GDM1 (cell line): Measurements from ENCODE around the gene RAPGEF4.
A peak's percentile ranks its signal among the peaks of the same experiment; 100 is the strongest.
"Not testable (repeated sequence)": the region's sequence is repeated elsewhere in the genome, so short reads cannot be mapped to it uniquely, and the experiment has no call there.

Experiments used
- DNase-seq: peaks from one replicate; lab custom pipeline; 2025; lab: John Stamatoyannopoulos, UW

Gene RAPGEF4

DNA sequence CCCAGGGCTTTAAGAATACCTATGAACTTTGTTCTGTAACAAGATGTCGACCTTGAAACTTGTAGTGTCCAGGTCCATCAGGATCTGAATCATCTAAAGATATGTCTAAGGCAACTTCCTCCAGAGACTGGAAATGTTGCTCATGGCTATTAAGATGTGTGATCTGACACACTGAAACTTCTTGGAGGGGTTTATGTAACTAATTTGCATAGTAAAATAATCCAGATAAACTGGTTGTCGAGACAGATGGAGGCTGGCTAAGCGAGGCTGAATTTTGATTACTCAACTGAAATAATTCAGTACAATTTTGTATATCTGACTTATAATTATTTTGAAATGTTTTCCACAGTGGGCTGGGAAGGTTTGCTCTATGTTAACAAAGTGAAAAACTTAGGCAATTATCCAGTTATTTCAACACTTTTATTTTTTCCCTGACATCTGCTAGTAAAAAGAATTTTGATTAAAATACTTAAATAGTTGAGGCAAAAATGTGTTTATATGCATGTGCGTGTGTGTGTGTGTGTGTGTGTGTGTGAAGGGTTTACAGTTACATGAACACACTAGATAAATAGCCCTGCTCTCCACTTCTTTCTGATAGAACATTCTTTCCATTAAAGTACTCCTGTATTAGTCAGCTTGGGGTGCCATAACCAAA lies 328.6 kb downstream of the RAPGEF4 start:
- DNase-seq = no peak

DNA sequence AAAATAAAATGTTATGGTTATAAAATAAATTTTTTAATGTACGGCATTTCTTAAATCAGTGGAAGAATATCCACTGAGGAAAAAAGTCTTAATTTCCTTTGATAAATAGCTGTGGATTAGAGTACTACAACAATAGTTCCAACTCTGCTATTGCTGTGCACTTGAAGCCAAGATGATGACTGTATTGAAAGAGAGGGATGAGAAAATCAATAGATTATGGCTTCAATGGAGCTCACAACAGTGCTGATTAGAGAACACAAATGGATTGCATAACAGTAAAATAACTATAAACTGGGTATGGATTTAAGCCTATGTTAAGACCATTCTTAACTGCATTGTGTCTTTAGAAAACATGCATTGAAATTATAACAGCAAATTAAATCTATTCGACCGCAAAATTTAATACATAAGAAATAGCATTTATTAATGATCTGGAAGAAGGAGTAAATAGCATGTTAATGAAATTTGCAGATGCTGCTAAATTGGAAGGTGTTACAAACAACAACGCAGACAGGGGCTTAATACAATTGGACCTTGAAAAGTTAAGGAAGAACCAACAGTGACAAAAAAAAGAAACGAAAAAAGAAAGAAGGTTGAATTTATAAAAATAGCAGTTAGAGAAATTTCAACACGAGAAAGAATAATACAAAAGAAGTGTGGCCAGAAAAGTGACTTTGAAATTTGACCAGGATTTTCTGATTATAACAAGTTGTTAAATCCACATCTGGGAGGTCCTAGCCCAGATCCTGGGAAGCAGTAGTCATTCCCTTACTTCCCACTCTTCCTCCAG lies 331.4 kb downstream of the RAPGEF4 start:
- DNase-seq = no peak

DNA sequence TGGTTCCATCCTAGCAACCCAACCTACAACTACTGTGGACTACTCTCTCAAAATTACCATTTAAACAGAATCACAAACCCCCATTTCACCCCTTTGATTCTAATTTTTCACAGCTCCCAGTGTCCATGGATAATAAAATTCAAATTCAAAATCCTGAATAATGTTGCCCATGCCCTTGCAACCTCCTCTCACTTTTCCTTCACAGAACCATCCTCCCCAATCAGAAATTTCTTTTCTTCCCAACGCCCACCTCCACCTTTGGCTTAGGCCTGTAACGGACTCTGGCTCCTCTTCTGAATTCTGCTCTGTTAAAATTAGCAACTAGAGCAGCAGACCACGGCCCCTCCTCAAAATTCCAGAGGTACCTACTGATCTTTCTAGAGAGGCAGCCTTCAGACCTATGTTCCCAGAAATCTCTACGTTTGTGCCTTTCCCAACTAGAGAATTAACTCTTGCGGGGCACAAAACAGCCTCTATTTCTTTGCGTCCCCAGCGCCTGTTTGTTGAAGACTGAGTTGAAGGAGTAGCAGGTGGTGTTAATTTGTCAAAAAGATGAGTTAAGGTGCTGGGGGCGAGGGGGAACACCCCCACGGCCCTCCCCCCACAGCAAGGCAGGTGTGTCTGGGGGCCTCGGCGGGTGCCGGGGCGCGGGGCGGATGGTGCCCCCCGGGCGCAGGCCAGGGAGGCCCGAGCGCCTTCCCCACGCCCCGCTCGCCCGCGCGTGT lies 339.6 kb downstream of the RAPGEF4 start:
- no peak for DNase-seq

DNA sequence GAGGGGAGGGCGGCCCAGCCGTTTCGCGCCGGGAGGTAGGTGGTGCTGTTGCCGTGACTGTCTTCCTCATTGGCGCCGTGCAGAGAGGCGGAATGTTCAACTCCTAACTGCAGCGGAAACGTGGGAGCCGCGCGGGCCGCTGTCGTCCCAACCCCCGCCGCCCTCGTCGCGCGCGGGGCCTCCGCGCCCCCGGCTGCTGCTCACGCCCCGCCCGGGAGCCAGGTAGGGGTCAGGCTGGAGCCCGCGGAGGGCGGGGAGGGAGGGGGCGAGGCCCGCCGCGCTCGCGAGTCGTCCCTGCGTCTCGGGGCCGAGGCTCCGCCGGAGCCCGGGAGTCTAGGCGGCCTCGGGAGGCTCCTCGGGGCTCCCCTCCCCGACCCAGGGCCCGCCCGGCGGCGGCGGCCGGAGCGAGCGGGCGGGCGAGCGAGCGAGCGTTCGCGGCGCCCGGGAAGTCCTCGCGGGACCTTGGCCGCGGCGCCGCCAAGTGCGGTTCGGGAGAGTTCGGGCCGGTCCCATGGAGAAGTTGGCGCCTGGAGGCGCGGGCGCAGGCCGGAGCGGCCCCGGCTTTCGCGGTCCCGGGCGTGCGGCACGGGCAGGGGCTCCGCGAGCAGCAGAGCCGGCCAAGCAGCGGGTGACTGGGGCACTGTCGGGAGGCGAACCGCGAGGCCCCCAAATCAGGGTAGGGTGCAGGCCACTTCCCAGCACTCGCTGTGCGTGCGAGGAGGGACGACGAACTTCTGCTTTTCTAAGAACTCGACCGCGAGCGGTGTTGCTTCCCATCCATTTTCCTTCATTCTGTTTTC lies 340.3 kb downstream of the RAPGEF4 start, which contains the start of gene MAP3K20:
Gene MAP3K20 (plus strand): TSS at position 66 of the 800 bp plus-strand sequence. CDS start 15,186 bp downstream, outside the sequence.
- DNase-seq = peak; percentile 74

DNA sequence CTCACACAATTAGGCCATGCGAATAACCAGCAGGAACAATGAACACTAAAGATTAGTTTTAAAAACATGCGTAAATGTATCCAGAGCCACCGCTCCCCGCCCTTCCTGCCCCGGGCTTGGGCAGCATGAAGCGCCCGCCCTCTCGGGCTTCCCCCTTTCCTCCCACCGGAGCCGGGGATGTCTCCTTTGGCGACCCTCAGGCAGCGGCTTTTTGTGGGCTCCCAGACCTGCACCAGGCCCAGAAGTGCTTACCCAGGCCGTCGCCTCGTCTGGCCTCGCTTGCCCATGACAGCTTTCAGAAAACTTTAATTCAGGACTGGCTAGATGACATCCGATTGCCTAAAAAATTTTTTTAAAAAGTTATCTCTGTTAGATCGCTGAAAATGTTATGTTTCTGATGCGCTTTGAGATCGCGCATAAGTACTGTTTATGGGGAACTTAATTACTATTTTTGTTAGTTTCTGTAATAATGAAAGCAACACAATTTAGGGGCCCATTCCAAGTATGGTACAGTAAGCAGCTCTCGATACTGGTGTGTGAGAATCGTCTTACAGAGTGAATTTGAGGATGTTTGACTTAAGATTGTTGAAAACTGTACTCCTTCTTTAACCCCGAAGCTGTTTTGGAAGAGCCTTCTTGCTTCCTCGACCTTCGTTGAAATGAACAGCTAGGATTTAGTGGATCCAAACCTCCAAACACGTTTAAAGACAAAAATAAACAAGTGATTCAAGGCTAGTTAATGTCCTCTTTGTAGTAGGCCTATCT lies 341.1 kb downstream of the RAPGEF4 start:
- no peak for DNase-seq

DNA sequence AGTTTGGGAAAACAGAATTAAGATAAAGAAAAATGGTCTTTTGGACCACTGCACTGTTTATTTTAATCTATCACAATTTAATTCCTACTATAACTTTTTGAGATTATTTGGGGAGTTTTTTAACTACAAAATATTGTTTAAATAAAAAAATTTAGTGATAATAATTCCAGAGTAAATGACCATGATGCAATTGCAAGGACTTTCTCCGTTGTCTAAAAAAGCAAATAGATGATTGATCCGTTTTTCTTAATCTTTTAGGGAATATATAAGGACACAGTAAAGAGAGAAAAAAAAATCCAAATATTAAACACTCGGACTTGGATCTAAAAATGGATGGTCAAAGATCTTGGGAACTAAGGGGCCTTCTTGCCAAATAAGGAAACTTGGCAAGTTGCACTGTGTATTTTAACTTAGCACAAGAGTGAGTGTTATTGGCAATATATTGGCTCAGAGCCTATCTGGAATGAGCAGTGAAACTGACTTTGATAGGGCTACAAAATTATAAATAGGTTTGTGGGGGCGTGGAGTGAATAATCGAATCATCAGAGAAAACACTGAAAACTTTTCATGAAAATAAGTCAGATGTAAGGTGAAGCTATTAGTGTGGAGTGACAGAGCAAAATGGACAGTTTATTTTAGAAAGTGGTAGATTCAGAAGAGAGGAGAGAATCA lies 342.0 kb downstream of the RAPGEF4 start:
- no peak for DNase-seq

DNA sequence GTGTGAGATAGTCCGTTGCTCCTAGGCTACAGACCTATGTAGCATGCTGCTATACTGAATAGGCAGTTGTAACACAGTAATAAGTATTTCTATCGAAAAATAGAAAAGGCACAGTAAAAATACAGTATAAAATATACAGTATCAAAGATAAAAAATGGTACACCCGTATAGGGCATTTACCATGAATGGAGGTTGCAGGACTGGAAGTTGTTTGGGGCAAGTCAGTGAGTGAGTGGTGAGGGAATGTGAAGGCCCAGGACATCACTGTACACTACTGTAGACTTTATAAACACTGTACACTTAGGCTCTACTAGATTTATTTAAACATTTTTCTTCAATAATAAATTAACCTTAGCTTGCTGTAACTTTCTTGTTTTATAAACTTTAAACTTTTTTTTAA lies 343.5 kb downstream of the RAPGEF4 start:
- DNase-seq = no peak

DNA sequence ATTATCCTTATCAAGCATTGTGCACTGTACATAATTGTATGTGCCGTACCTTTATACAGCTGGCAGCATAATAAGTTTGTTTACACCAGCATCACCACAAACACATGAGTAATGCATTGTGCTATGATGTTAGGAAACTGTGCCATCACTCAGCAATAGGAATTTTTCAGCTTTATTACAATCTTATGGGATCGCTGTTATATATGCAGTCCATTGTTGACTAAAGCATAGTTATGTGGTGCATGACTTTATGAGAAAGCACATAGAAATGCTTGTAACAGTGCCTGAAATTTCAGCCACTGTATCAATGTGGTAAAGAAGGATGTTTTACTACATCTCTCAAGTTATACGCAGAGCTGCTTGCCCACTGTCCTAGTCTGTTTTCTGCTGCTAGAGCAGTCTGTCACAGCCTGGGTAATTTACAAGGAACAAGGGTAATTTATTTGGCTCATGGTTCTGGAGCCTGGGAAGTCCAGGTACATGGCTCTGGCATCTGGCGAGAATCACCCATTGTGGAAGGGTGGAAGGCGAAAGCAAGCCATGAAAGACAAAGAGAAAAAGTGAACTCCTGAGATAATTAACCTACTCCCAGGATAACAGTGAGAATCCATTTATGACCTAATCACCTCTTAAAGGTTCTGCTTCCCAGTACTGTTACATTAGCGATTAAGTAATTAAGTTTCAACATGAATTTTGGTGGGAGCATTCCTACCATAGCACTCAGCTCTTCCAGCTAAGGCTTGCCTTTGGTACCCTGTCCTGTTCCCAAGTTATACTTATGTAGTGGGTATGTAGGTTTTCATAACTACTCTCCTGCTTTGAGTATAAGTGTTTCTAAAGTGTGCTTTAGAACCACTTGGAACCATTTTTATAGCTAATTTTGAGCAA lies 344.6 kb downstream of the RAPGEF4 start:
- no peak for DNase-seq

DNA sequence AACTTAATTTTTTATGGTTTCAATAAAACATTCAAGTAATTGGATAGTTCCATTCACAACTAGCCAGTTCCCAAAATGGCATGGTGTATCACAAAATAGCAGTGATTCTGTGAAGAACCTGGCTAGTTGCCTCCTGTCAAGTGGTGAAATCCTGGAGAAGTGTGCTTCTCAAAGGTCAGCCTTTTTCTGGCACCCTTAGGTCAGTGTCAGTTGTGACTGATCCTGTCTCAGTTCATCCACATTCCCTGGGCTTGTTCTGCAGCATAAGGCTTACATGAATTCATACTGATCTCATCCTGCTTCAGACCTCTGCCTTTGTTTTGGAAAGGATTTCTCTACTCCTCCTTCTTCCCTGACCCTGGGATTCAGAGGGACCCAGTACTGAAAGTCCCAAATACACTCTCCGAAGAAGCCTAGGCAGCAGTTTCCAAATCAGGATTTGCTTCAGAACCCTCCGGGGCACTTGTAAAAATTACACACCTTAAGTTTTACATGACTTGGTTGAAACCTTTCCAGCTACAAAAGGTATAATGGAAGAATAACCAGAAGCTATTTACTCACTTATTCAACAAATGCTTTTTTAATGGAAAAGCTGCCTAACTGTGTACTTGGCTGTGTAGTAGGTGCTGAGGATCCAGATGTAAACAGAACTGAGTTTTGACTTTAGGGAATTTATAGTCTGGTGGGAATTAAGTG lies 351.0 kb downstream of the RAPGEF4 start:
- DNase-seq = no peak

DNA sequence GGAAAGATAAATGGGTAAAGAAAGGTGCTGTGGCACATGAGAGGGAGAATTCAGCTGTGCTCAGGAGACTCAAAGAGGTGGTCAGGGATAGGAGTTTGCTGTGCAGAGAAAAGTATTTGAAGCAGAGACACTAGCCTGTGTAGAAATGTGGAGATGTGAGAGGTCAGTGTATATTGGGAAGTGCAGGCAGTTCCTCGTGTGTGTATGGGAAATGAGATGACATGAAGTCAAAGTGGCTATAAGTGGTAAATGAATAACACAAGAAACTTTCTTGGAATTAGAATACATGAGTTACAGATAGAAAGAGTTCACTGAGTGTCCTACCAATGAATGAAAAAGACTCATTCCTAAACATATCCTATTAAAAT lies 351.6 kb downstream of the RAPGEF4 start:
- no peak for DNase-seq

DNA sequence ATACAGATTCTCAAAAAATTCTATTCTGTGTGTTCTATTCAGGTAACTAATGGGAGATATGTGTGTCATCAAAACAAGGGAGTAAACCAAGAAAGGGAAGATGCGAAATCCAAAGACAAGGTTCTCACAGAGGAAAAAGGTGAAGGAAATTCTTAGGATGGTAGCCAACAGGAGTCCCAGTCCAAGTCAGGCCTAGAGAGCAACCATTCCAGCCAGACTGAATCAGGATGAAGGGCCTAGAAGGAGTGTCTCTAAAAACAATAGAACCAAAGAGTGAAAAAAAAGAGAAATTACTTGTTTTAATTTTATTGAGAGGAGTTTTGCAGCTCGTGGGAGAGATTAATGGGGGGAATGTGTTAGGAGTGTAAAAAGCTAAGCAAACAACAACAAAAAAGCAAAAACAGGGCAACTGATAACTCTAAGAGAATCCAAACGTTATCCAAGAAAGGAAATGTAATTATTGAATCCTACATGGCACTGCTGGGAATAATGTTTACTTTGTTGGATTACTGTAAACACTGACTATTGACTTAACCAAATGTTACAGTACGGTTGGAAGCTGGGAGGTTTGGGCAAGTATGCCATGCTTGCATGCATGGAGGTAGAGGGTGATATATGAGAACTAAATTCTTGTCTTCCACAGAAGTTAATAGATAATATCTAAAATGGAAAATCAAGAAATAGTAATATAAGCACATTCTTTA lies 352.3 kb downstream of the RAPGEF4 start:
- DNase-seq = no peak

DNA sequence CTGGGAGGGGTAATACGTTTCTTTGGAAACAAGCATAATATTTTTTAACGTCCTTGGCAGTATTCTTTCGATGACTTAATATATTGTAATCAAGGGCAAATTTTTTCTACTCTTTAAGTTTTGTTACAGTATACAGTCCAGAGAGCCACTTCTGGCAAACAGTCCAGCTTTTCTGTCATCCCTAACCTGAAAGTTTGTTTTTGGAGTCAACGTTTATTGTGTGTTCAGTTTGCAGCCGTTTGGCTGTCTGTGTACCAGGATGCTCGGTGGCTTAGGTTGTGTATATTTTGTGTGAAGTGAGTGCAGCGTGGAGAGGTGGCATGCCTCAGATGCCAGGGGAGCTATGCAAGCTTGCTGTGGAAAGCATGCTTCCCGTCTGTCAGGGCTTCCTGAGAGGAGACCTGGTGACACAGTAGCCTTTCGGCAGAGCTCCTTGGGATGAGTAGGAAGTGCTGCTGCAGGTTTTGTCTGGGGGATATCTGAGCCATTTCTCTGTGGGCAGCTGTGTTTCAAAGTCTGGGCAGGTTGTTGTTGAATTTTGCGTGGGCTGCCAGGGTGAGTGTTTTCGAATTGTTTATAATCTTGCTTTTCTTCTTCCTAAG lies 354.7 kb downstream of the RAPGEF4 start:
- DNase-seq = no peak

DNA sequence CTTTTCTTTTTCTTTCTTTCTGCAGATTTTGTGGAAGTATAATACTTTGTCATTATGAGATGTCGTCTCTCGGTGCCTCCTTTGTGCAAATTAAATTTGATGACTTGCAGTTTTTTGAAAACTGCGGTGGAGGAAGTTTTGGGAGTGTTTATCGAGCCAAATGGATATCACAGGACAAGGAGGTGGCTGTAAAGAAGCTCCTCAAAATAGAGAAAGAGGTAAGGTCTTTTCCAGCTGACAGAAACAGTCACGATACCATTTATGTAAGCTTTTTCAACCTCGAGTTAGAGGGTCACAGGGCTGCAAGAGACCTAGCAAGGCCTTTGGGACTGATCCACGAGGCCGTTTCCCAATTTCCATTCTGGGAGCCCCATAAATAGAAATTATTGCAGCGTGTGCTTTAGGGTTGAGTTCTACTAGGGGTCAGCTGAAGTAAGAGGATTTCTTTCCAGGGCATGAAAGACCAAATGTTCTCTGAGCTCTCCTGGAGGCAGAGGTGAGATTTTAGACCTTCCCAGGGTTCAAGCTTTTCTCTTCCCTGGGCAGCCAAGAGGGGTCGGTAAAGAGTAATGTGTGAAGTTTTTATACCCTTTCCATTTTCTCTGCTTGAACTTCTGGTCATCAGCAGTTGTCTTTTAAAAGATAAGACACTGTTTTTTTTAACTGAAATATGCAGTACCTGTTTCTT lies 355.5 kb downstream of the RAPGEF4 start:
- DNase-seq = no peak

DNA sequence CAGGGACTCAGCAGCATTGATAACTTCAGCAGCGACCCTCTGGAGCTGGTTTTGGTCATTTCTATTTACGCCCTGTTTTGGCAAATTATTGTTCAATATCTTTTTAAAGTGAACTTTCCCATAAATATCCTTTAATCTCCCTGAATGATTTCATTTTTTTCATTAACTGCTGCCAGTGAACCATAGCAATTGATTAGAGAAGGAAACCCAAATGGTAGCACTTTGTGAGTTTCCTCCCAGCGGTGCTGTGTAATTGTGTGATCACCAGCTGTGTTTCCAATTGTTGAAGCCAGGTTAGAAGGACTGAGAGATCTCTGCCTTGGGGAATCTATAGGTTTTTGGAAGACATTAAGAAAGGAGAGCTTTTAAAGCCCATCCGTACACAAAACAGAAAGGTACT lies 356.3 kb downstream of the RAPGEF4 start:
- DNase-seq = no peak

DNA sequence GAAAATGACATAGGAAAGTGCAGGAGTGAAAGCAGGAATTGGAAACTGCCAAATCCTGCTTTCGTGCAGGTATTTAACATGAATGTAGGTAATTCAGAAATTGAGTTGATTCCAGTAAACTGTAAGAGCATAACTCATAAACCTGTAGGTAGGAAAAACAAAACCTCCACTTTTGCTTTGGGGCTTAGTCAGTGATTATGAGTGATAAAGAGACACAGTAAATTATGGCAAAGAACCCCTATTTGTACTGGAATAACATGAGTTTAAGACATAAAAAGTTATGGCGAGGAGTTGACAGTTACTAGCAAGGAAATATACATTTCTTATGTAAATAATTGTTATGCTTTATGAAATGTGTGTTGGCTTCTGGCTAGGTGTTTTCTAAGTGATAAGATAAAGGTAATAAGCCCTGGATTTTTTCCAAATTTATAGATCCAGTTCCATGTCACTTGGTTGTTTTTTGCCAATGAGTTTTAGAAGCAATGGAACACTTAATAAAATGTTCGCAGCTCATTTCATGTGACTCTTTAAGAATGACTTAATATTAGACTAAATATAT lies 357.3 kb downstream of the RAPGEF4 start:
- DNase-seq = no peak

DNA sequence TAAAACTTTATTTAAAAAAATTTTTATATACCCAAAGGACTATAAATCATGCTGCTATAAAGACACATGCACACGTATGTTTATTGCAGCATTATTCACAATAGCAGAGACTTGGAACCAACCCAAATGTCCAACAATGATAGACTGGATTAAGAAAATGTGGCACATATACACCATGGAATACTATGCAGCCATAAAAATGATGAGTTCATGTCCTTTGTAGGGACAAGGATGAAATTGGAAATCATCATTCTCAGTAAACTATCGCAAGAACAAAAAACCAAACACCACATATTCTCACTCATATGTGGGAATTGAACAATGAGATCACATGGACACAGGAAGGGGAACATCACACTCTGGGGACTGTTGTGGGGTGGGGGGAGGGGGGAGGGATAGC lies 358.0 kb downstream of the RAPGEF4 start:
- DNase-seq = not testable (repeated sequence)

DNA sequence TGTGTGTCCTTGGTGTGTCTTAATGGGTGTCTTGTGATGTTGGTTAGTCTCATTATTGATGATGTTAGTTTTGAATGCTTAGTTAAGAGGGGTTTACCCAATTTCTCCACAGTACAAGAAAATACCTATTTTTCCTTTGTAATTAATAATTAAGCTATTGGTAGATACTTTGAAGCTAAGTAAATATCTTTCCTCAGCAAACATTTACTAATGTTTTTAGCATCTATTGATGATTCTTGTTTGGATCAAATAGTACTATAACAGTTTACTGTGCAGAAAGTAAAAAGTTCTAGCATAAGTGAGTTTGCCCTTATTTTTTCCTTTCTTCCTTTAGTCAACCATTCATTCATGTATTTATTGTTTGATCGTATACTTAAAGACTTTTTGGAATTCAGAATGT lies 359.1 kb downstream of the RAPGEF4 start:
- no peak for DNase-seq
